GM12865 (cell line): ENCODE measurements around the gene XRCC1.

Source experiments
- DNase-seq: peaks from one replicate; pipeline ENCODE4 v3.0.0; 2010; ENCODE audit warnings: low read depth
- H3K4me3 ChIP-seq: 2 replicates; pipeline ENCODE4 v1.5.1; 2011; ENCODE audit warnings: mild to moderate bottlenecking, low read depth, low read length, control low read depth
- CTCF ChIP-seq: IDR thresholded peaks from 2 replicates; pipeline ENCODE4 v1.5.1; 2011; ENCODE audit warnings: low read length, control low read depth, low read depth, inconsistent platforms; ENCODE audit not compliant: insufficient read depth; ENCODE audit errors: missing control alignments

Gene XRCC1

GRCh38 chr19:43620061-43621001 lies 45.0 kb upstream of the XRCC1 start:
- DNase-seq, result no peak
- no peak for TF ChIP-seq CTCF
- peak overlapping the region; percentile 69 for H3K4me3 ChIP-seq

GRCh38 chr19:43619262-43620060 lies 44.1 kb upstream of the XRCC1 start, which contains the start of gene ZNF428:
TSS of gene ZNF428 (minus strand) at chr19:43619629. CDS start at chr19:43614304, 5,325 bp downstream.
- peak within 1 kb of the TSS; percentile 69 for H3K4me3 ChIP-seq
- DNase-seq, result peak; percentile 96
- no peak for TF ChIP-seq CTCF

- H3K4me3 ChIP-seq, result peak overlapping the region; percentile 69
- DNase-seq, result peak; percentile 83
- TF ChIP-seq CTCF, result no peak
Measured at GRCh38 chr19:43618921-43619261, 43.6 kb upstream of the XRCC1 start.

GRCh38 chr19:43616954-43617353 lies 41.6 kb upstream of the XRCC1 start:
- TF ChIP-seq CTCF, result no peak
- DNase-seq, result no peak
- no peak overlapping the region for H3K4me3 ChIP-seq

GRCh38 chr19:43616306-43616705 lies 41.0 kb upstream of the XRCC1 start:
- TF ChIP-seq CTCF, result no peak
- DNase-seq, result no peak
- H3K4me3 ChIP-seq, result no peak overlapping the region

GRCh38 chr19:43612374-43612773 lies 37.0 kb upstream of the XRCC1 start:
- no peak for DNase-seq
- no peak for TF ChIP-seq CTCF
- no peak overlapping the region for H3K4me3 ChIP-seq
